MCF 10A (cell line): ENCODE results near the gene PGBD2. TPM values are rescaled to one million over a fixed set of nuclear protein-coding genes. Genes with fewer than 3 reads are reported as not detected.

Experiments
- BruUV-seq: library from RNA; stranded (reverse); fragments of 400-500 nt; replicated peaks from 2 replicates; lab custom pipeline; 2021; lab: Mats Ljungman, UMichigan
- CTCF ChIA-PET: fragments of 300-600 bp; sonication (Branson Sonifier 250); formaldehyde crosslinking; extraction: SDS; loops from one replicate; lab custom pipeline; 2021; ENCODE audit warnings: antibody characterized with exemption, inconsistent platforms; lab: Yijun Ruan, JAX
- POLR2A ChIA-PET: fragments of 300-600, 350-650 bp; sonication (Branson Sonifier 250); formaldehyde crosslinking; extraction: SDS; loops from one replicate; lab custom pipeline; 2020; ENCODE audit warnings: antibody characterized with exemption, inconsistent platforms; lab: Yijun Ruan, JAX
- DNase-seq: peaks from one replicate; pipeline ENCODE4 v3.0.0-alpha.2; 2018; ENCODE audit not compliant: unreplicated experiment
- H3K27ac Mint-ChIP-seq: one replicate; pipeline ENCODE4 v1.8.0; 2022; ENCODE audit warnings: mild to moderate bottlenecking, low read depth, mixed read lengths; ENCODE audit not compliant: unreplicated experiment
- H3K27me3 Mint-ChIP-seq: one replicate; pipeline ENCODE4 v1.8.0; 2022; ENCODE audit warnings: mixed read lengths; ENCODE audit not compliant: insufficient read depth, unreplicated experiment
- H3K36me3 Mint-ChIP-seq: one replicate; pipeline ENCODE4 v1.8.0; 2022; ENCODE audit warnings: mild to moderate bottlenecking, moderate library complexity, mixed read lengths; ENCODE audit not compliant: insufficient read depth, unreplicated experiment
- H3K4me1 Mint-ChIP-seq: one replicate; pipeline ENCODE4 v1.8.0; 2022; ENCODE audit warnings: mixed read lengths; ENCODE audit not compliant: insufficient read depth, unreplicated experiment
- H3K4me3 Mint-ChIP-seq: one replicate; pipeline ENCODE4 v1.8.0; 2022; ENCODE audit warnings: mild to moderate bottlenecking, moderate library complexity, mixed read lengths; ENCODE audit not compliant: unreplicated experiment
- H3K9me3 Mint-ChIP-seq: one replicate; pipeline ENCODE4 v1.8.0; 2022; ENCODE audit warnings: mixed read lengths; ENCODE audit not compliant: unreplicated experiment
- CTCF ChIP-seq: fragments of 200-600 bp; IDR thresholded peaks from one replicate; pipeline ENCODE4 v1.8.0; 2022; ENCODE audit warnings: antibody characterized with exemption, mild to moderate bottlenecking; ENCODE audit not compliant: unreplicated experiment
- intact Hi-C: fragments of 100-400 bp; cut with micrococcal nuclease; formaldehyde crosslinking; loops from 2 replicates; pipeline ENCODE4 v1.14.1; 2022
- total RNA-seq: library from RNA; stranded (reverse); gene quantifications from 2 replicates; pipeline ENCODE4 v1.2.3, GENCODE V29; 2022

The PGBD2 gene
- total RNA-seq, 1 experiment from 2014 or later = 5.2 TPM

- H3K27me3 Mint-ChIP-seq = peaks cover 56% of the 10 kb centered on the region
- POLR2A ChIA-PET = interaction anchor here (0.8 kb wide), 1 partner anchor 14 kb away, joined by 3 read pairs; no protein-coding TSS in a partner anchor
Measured at GRCh38 chr1:248891758-248892157, 14.3 kb upstream of the PGBD2 start.

GRCh38 chr1:248892590-248892989 lies 13.4 kb upstream of the PGBD2 start:
- Mint-ChIP-seq H3K27me3 (peaks cover 64% of the 10 kb centered on the region), H3K4me3 (no peak overlapping the region), H3K4me1 (peaks cover 9% of the 10 kb centered on the region), H3K9me3 (no peaks in the 10 kb centered on the region), H3K27ac (no peak overlapping the region), H3K36me3 (no peaks in the 10 kb centered on the region)
- no TSS peak for BruUV-seq
- no peak for DNase-seq
- no peak for TF ChIP-seq CTCF
- CTCF ChIA-PET = interaction anchor here (0.5 to 1.6 kb wide), 3 partner anchors 34 to 1352 kb away, joined by 3 to 5 read pairs (median 4); no protein-coding TSS in a partner anchor
- POLR2A ChIA-PET = interaction anchor here (0.6 to 0.8 kb wide), 4 partner anchors 8 to 35 kb away, joined by 3 to 5 read pairs (median 4); no protein-coding TSS in a partner anchor
- intact Hi-C loops = no loop called here

More at GRCh38 chr1:248891758-248892157, 14.3 kb upstream of the PGBD2 start:
- H3K27ac Mint-ChIP-seq = no peak overlapping the region
- H3K36me3 Mint-ChIP-seq = no peaks in the 10 kb centered on the region
- TF ChIP-seq CTCF = no peak
- H3K4me1 Mint-ChIP-seq = peaks cover 9% of the 10 kb centered on the region
- no peak for DNase-seq
- no TSS peak for BruUV-seq
- intact Hi-C loops = no loop called here
- no peaks in the 10 kb centered on the region for H3K9me3 Mint-ChIP-seq
- CTCF ChIA-PET = interaction anchor here (1.6 kb wide), 1 partner anchor 35 kb away, joined by 4 read pairs; no protein-coding TSS in a partner anchor
- H3K4me3 Mint-ChIP-seq = no peak overlapping the region

GRCh38 chr1:248894837-248895236 lies 11.2 kb upstream of the PGBD2 start:
- no peak for TF ChIP-seq CTCF
- peaks cover 9% of the 10 kb centered on the region for H3K4me1 Mint-ChIP-seq
- peaks cover 85% of the 10 kb centered on the region for H3K27me3 Mint-ChIP-seq
- H3K27ac Mint-ChIP-seq = no peak overlapping the region
- intact Hi-C loops = no loop called here
- ChIA-PET POLR2A (interaction anchor here (1.0 kb wide), 1 partner anchor 20 kb away, joined by 4 read pairs; no protein-coding TSS in a partner anchor), CTCF (interaction anchor here (0.7 to 1.7 kb wide), 3 partner anchors 8 to 11 kb away, joined by 3 to 4 read pairs (median 3); no protein-coding TSS in a partner anchor)
- no peak overlapping the region for H3K4me3 Mint-ChIP-seq
- H3K9me3 Mint-ChIP-seq = no peaks in the 10 kb centered on the region
- no peak for DNase-seq
- no TSS peak for BruUV-seq
- H3K36me3 Mint-ChIP-seq = no peaks in the 10 kb centered on the region

- peaks cover 86% of the 10 kb centered on the region for H3K27me3 Mint-ChIP-seq
- no peak overlapping the region for H3K4me3 Mint-ChIP-seq
Measured at GRCh38 chr1:248897412-248898337, 8.4 kb upstream of the PGBD2 start.

More at GRCh38 chr1:248897412-248898337, 8.4 kb upstream of the PGBD2 start:
- no TSS peak for BruUV-seq
- no peak overlapping the region for H3K27ac Mint-ChIP-seq
- TF ChIP-seq CTCF = no peak
- CTCF ChIA-PET = interaction anchor here (1.7 kb wide), 1 partner anchor 11 kb away, joined by 7 read pairs; no protein-coding TSS in a partner anchor
- H3K9me3 Mint-ChIP-seq = no peaks in the 10 kb centered on the region
- no peaks in the 10 kb centered on the region for H3K4me1 Mint-ChIP-seq
- intact Hi-C loops = no loop called here
- DNase-seq = no peak
- no peaks in the 10 kb centered on the region for H3K36me3 Mint-ChIP-seq
- POLR2A ChIA-PET = interaction anchor here (1.0 to 1.2 kb wide), 4 partner anchors 9 to 71 kb away, joined by 3 to 9 read pairs (median 4); partner anchors contain the start of gene ZNF672
